HEK293T (cell line): ENCODE data around the gene CCDC158.

ENCODE experiments used
- BHLHE40 ChIP-seq: fragments of 450-650 bp; IDR thresholded peaks from 2 replicates; pipeline ENCODE4 v1.6.1; 2016; ENCODE audit warnings: mild to moderate bottlenecking, moderate library complexity, borderline replicate concordance
- ELF4 ChIP-seq: fragments of 450-650 bp; IDR thresholded peaks from 2 replicates; pipeline ENCODE4 v1.6.1; 2017; ENCODE audit warnings: antibody characterized with exemption
- FOXA1 ChIP-seq: fragments of 450-650 bp; IDR thresholded peaks from 2 replicates; pipeline ENCODE4 v1.6.1; 2016; ENCODE audit warnings: mild to moderate bottlenecking
- FOXK2 ChIP-seq: fragments of 450-650 bp; IDR thresholded peaks from 2 replicates; pipeline ENCODE4 v1.6.1; 2016; ENCODE audit warnings: mild to moderate bottlenecking
- FOXM1 ChIP-seq: fragments of 450-650 bp; IDR thresholded peaks from 2 replicates; pipeline ENCODE4 v1.6.1; 2017; ENCODE audit warnings: mild to moderate bottlenecking, borderline replicate concordance
- HDGF ChIP-seq: fragments of 450-650 bp; IDR thresholded peaks from 2 replicates; pipeline ENCODE4 v1.6.1; 2017; ENCODE audit warnings: antibody characterized with exemption, borderline replicate concordance
- L3MBTL2 ChIP-seq: fragments of 450-650 bp; conservative IDR thresholded peaks from 2 replicates; pipeline ENCODE4 v1.6.1; 2016; ENCODE audit warnings: mild to moderate bottlenecking
- NFRKB ChIP-seq: fragments of 450-650 bp; IDR thresholded peaks from 2 replicates; pipeline ENCODE4 v1.6.1; 2016; ENCODE audit warnings: mild to moderate bottlenecking, moderate library complexity
- PKNOX1 ChIP-seq: fragments of 450-650 bp; IDR thresholded peaks from 2 replicates; pipeline ENCODE4 v1.6.1; 2016
- SP1 ChIP-seq: fragments of 450-650 bp; IDR thresholded peaks from 2 replicates; pipeline ENCODE4 v1.6.1; 2017
- SUZ12 ChIP-seq: fragments of 450-650 bp; IDR thresholded peaks from 2 replicates; pipeline ENCODE4 v1.6.1; 2016; ENCODE audit warnings: mild to moderate bottlenecking
- TARDBP ChIP-seq: fragments of 450-650 bp; IDR thresholded peaks from 2 replicates; pipeline ENCODE4 v1.6.1; 2016
- ZNF384 ChIP-seq: fragments of 450-650 bp; IDR thresholded peaks from 2 replicates; pipeline ENCODE4 v1.6.1; 2016

GRCh38 chr4:76420762-76421581 is at the start of gene CCDC158:
- TF ChIP-seq FOXK2, result no peak
- TF ChIP-seq SP1, result no peak
- TF ChIP-seq HDGF, result no peak
- TF ChIP-seq PKNOX1, result no peak
- no peak for TF ChIP-seq TARDBP
- TF ChIP-seq SUZ12, result no peak
- TF ChIP-seq FOXA1, result no peak
- TF ChIP-seq ELF4, result no peak
- no peak for TF ChIP-seq BHLHE40
- no peak for TF ChIP-seq ZNF384
- no peak for TF ChIP-seq FOXM1
- no peak for TF ChIP-seq L3MBTL2
- TF ChIP-seq NFRKB, result no peak
